OCI-LY1 (cell line): ENCODE measurements around the gene FBXW5.

Experiments used
- EZH2 ChIP-seq: fragments of 200-600 bp; sonication (generic), shearing (Covaris generic); IDR thresholded peaks from 2 replicates; pipeline ENCODE4 v1.8.0; 2017; ENCODE audit warnings: borderline replicate concordance, mixed run types, mild to moderate bottlenecking, antibody characterized with exemption, low read length, moderate library complexity, mixed read lengths
- TF ChIP-seq, protein P1 (sequence below): fragments of 200-600 bp; sonication (generic), shearing (Covaris generic); IDR thresholded peaks from 2 replicates; pipeline ENCODE4 v1.5.1; 2017; ENCODE audit warnings: mild to moderate bottlenecking, antibody characterized with exemption, low read length, moderate library complexity, mixed read lengths

DNA sequence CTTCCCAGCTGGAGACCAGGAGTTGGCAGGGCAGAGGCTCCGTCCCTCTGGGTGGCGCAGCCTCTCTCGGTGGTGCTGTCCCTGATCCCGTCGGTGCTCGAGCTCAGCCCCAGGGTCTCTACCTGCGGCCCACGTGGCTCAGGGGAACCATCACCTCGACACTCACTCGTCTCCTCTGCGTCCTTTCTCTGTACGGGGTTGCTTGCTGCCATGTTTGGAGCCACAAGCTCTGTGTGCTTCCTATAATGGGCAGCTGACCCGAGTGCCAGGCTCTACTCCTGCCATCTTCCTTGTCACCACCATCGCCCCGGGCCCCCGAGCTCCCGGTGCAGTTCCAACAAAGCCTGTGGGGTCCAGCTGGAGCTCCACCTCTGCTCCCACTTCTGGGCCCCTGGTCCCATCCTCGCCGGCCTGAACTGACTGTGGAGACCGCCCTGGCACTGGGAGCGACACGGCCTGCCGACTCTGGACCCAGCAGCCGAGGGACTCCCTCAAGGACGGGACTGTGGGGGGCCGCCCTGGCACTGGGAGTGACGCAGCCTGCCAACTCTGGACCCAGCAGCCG, 5.0 kb downstream of the FBXW5 start:
- TF ChIP-seq, protein P1, sequence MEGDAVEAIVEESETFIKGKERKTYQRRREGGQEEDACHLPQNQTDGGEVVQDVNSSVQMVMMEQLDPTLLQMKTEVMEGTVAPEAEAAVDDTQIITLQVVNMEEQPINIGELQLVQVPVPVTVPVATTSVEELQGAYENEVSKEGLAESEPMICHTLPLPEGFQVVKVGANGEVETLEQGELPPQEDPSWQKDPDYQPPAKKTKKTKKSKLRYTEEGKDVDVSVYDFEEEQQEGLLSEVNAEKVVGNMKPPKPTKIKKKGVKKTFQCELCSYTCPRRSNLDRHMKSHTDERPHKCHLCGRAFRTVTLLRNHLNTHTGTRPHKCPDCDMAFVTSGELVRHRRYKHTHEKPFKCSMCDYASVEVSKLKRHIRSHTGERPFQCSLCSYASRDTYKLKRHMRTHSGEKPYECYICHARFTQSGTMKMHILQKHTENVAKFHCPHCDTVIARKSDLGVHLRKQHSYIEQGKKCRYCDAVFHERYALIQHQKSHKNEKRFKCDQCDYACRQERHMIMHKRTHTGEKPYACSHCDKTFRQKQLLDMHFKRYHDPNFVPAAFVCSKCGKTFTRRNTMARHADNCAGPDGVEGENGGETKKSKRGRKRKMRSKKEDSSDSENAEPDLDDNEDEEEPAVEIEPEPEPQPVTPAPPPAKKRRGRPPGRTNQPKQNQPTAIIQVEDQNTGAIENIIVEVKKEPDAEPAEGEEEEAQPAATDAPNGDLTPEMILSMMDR: no peak
- TF ChIP-seq EZH2: no peak
